Endothelial cell (in vitro differentiated cells): ENCODE measurements around the gene BCL7A. TPM values are rescaled to one million over a fixed set of nuclear protein-coding genes. Genes with fewer than 3 reads are reported as not detected.
A peak's percentile ranks its signal among the peaks of the same experiment; 100 is the strongest.

Experiments used
- DNase-seq: peaks from one replicate; pipeline ENCODE4 v3.0.0; 2021; ENCODE audit warnings: low spot score
- H3K27ac Mint-ChIP-seq: one replicate; pipeline ENCODE4 v1.8.0; 2021; ENCODE audit warnings: mixed read lengths, inconsistent platforms; ENCODE audit not compliant: unreplicated experiment
- H3K27me3 Mint-ChIP-seq: one replicate; pipeline ENCODE4 v1.8.0; 2021; ENCODE audit warnings: mild to moderate bottlenecking, moderate library complexity, mixed read lengths, inconsistent platforms; ENCODE audit not compliant: unreplicated experiment
- H3K36me3 Mint-ChIP-seq: one replicate; pipeline ENCODE4 v1.8.0; 2021; ENCODE audit warnings: mild to moderate bottlenecking, low read depth, mixed read lengths, inconsistent platforms; ENCODE audit not compliant: unreplicated experiment
- H3K4me1 Mint-ChIP-seq: one replicate; pipeline ENCODE4 v1.8.0; 2021; ENCODE audit warnings: mild to moderate bottlenecking, mixed read lengths, inconsistent platforms; ENCODE audit not compliant: unreplicated experiment
- H3K4me3 Mint-ChIP-seq: one replicate; pipeline ENCODE4 v1.8.0; 2021; ENCODE audit warnings: mild to moderate bottlenecking, mixed read lengths, inconsistent platforms; ENCODE audit not compliant: unreplicated experiment
- H3K9me3 Mint-ChIP-seq: one replicate; pipeline ENCODE4 v1.8.0; 2021; ENCODE audit warnings: mixed read lengths, inconsistent platforms; ENCODE audit not compliant: unreplicated experiment
- CTCF ChIP-seq: fragments of 200-600 bp; sonication (generic); IDR thresholded peaks from one replicate; pipeline ENCODE4 v1.5.0; 2021; ENCODE audit warnings: antibody characterized with exemption; ENCODE audit not compliant: unreplicated experiment
- total RNA-seq: library from RNA; stranded (reverse); fragmentation: NEBNext Ultra II Directional; extraction: Animal tissue kit (Norgen Biotek cat#: 25700); gene quantifications from one replicate; pipeline ENCODE4 v1.2.1, GENCODE V29; 2021; ENCODE audit not compliant: unreplicated experiment

The BCL7A gene
- total RNA-seq, 1 donor from 2014 or later: 6.2 TPM

GRCh38 chr12:122022393-122023338 lies 982 bp downstream of the BCL7A start:
- peak; percentile 38 for DNase-seq
- Mint-ChIP-seq H3K27ac (no peak overlapping the region), H3K27me3 (peaks cover 18% of the 10 kb centered on the region), H3K4me1 (peaks cover 9% of the 10 kb centered on the region), H3K36me3 (peaks cover 6% of the 10 kb centered on the region), H3K9me3 (no peaks in the 10 kb centered on the region), H3K4me3 (peak overlapping the region; percentile 89)
- TF ChIP-seq CTCF: no peak

- peaks cover 9% of the 10 kb centered on the region for H3K4me1 Mint-ChIP-seq
- peaks cover 6% of the 10 kb centered on the region for H3K36me3 Mint-ChIP-seq
- peak overlapping the region; percentile 89 for H3K4me3 Mint-ChIP-seq
- TF ChIP-seq CTCF: no peak
- no peak overlapping the region for H3K27ac Mint-ChIP-seq
- peak; percentile 23 for DNase-seq
- peaks cover 18% of the 10 kb centered on the region for H3K27me3 Mint-ChIP-seq
- H3K9me3 Mint-ChIP-seq: no peaks in the 10 kb centered on the region
Measured at GRCh38 chr12:122023339-122024131, 1.9 kb downstream of the BCL7A start.

DNA sequence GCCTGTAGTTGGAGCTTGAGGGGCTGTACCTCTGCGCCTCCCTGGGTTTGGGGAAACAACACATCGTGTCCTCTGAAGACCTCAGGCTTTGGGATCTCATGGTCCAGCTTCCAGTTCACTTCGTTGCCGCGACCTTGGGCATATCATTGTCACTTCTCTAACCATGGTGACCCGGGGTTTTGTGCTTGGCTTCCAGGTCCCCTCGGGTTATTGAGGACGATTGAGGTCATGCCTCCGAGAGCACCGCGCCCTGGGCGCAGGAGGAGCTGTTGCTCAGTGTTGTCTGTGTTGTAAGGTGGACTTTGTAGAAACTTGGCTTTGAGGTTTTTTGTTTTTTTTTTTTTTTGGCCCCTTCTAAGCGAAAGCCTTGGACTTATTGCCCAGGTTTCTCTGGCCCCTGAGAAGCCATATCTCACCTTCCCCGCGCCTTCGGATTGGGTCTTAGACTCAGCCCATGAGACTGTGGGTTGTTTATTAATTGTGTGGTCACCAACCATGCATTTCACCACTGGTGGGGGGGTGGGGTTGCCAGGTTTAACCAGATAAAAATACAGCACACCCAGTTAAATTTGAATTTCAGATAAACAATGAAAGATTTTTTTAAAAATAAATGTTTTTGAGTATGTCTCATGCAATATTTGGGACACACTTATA lies 2.6 kb downstream of the BCL7A start:
- no peaks in the 10 kb centered on the region for H3K9me3 Mint-ChIP-seq
- no peak for DNase-seq
- peaks cover 9% of the 10 kb centered on the region for H3K4me1 Mint-ChIP-seq
- no peak overlapping the region for H3K27ac Mint-ChIP-seq
- peaks cover 6% of the 10 kb centered on the region for H3K36me3 Mint-ChIP-seq
- TF ChIP-seq CTCF: no peak
- no peak overlapping the region for H3K4me3 Mint-ChIP-seq
- H3K27me3 Mint-ChIP-seq: peaks cover 17% of the 10 kb centered on the region

- Mint-ChIP-seq H3K27ac (no peak overlapping the region), H3K4me1 (peaks cover 5% of the 10 kb centered on the region), H3K27me3 (peaks cover 4% of the 10 kb centered on the region), H3K36me3 (no peaks in the 10 kb centered on the region), H3K4me3 (no peak overlapping the region), H3K9me3 (no peaks in the 10 kb centered on the region)
- TF ChIP-seq CTCF: no peak
- no peak for DNase-seq
Measured at GRCh38 chr12:122026706-122027333, 5.1 kb downstream of the BCL7A start.
